Measurements from ENCODE around the gene UBE2O.

The UBE2O gene

GRCh38 chr17:76452660-76453430, at the start of gene UBE2O:
TSS of gene UBE2O (minus strand) at chr17:76453152. CDS start at chr17:76453141, 11 bp downstream.
- H3K9me3 Mint-ChIP-seq: no peaks in the 10 kb centered on the region
- H3K4me1 Mint-ChIP-seq: peaks cover 43% of the 10 kb centered on the region
- DNase-seq (ENCODE audit: low spot score in 2 of 2) (peak; percentile 96), ATAC-seq (peak; percentile 97)
- H3K27ac Mint-ChIP-seq: peak within 1 kb of the TSS; percentile 80
- H3K36me3 Mint-ChIP-seq: no peaks in the 10 kb centered on the region
- peak within 1 kb of the TSS; percentile 81 for H3K4me3 Mint-ChIP-seq

GRCh38 chr17:76501827-76502307, 48.9 kb upstream of the UBE2O start:
- H3K4me3 Mint-ChIP-seq: peak overlapping the region; percentile 91
- peak overlapping the region; percentile 97 for H3K27ac Mint-ChIP-seq
- no peak for DNase-seq (ENCODE audit: low spot score in 2 of 2)
- no peak for ATAC-seq
- no peaks in the 10 kb centered on the region for H3K9me3 Mint-ChIP-seq
- peaks cover 60% of the 10 kb centered on the region for H3K4me1 Mint-ChIP-seq
- H3K36me3 Mint-ChIP-seq: peaks cover 28% of the 10 kb centered on the region

GRCh38 chr17:76501018-76501826, 48.3 kb upstream of the UBE2O start, which contains the start of gene RHBDF2:
TSS of gene RHBDF2 (minus strand) at chr17:76501423. CDS start at chr17:76481524, 19,899 bp downstream.
- H3K4me3 Mint-ChIP-seq: peak within 1 kb of the TSS; percentile 91
- no peaks in the 10 kb centered on the region for H3K9me3 Mint-ChIP-seq
- H3K36me3 Mint-ChIP-seq: peaks cover 31% of the 10 kb centered on the region
- peak; percentile 99 for DNase-seq (ENCODE audit: low spot score in 2 of 2)
- peak; percentile 83 for ATAC-seq
- H3K4me1 Mint-ChIP-seq: peaks cover 61% of the 10 kb centered on the region
- peak within 1 kb of the TSS; percentile 97 for H3K27ac Mint-ChIP-seq

GRCh38 chr17:76500747-76501017, 47.7 kb upstream of the UBE2O start:
- no peaks in the 10 kb centered on the region for H3K9me3 Mint-ChIP-seq
- ATAC-seq: peak; percentile 37
- H3K4me3 Mint-ChIP-seq: peak overlapping the region; percentile 91
- peak overlapping the region; percentile 97 for H3K27ac Mint-ChIP-seq
- peaks cover 31% of the 10 kb centered on the region for H3K36me3 Mint-ChIP-seq
- DNase-seq (ENCODE audit: low spot score in 2 of 2): no peak
- H3K4me1 Mint-ChIP-seq: peaks cover 66% of the 10 kb centered on the region

- Mint-ChIP-seq H3K4me3 (peak overlapping the region; percentile 91), H3K4me1 (peaks cover 71% of the 10 kb centered on the region)
These were observed 47.3 kb upstream of the UBE2O start for GRCh38 chr17:76500074-76500746.

GRCh38 chr17:76499267-76499667, 46.3 kb upstream of the UBE2O start:
- DNase-seq (ENCODE audit: low spot score in 2 of 2) (no peak), ATAC-seq (no peak)
- peaks cover 75% of the 10 kb centered on the region for H3K4me1 Mint-ChIP-seq
- H3K27ac Mint-ChIP-seq: peak overlapping the region; percentile 85
- H3K36me3 Mint-ChIP-seq: peaks cover 31% of the 10 kb centered on the region
- H3K9me3 Mint-ChIP-seq: no peaks in the 10 kb centered on the region
- H3K4me3 Mint-ChIP-seq: peak overlapping the region; percentile 91

More at GRCh38 chr17:76500074-76500746, 47.3 kb upstream of the UBE2O start:
- no peak for ATAC-seq
- H3K27ac Mint-ChIP-seq: peak overlapping the region; percentile 97
- no peaks in the 10 kb centered on the region for H3K9me3 Mint-ChIP-seq
- no peak for DNase-seq (ENCODE audit: low spot score in 2 of 2)
- peaks cover 31% of the 10 kb centered on the region for H3K36me3 Mint-ChIP-seq

GRCh38 chr17:76498876-76499251, 45.9 kb upstream of the UBE2O start:
- no peak for ATAC-seq

GRCh38 chr17:76497979-76498875, 45.3 kb upstream of the UBE2O start:
- ATAC-seq (no peak), DNase-seq (ENCODE audit: low spot score in 2 of 2) (no peak)
- Mint-ChIP-seq H3K27ac (peak overlapping the region; percentile 85), H3K36me3 (peaks cover 37% of the 10 kb centered on the region), H3K4me1 (peaks cover 85% of the 10 kb centered on the region), H3K9me3 (no peaks in the 10 kb centered on the region), H3K4me3 (peak overlapping the region; percentile 91)

More at GRCh38 chr17:76498876-76499251, 45.9 kb upstream of the UBE2O start:
- DNase-seq (ENCODE audit: low spot score in 2 of 2): no peak
- no peaks in the 10 kb centered on the region for H3K9me3 Mint-ChIP-seq
- H3K4me1 Mint-ChIP-seq: peaks cover 78% of the 10 kb centered on the region
- H3K27ac Mint-ChIP-seq: peak overlapping the region; percentile 85
- peaks cover 31% of the 10 kb centered on the region for H3K36me3 Mint-ChIP-seq
- peak overlapping the region; percentile 91 for H3K4me3 Mint-ChIP-seq

- H3K36me3 Mint-ChIP-seq: peaks cover 43% of the 10 kb centered on the region
- no peak for DNase-seq (ENCODE audit: low spot score in 2 of 2)
- peaks cover 88% of the 10 kb centered on the region for H3K4me1 Mint-ChIP-seq
- ATAC-seq: no peak
- H3K4me3 Mint-ChIP-seq: peak overlapping the region; percentile 91
- H3K27ac Mint-ChIP-seq: peak overlapping the region; percentile 85
- no peaks in the 10 kb centered on the region for H3K9me3 Mint-ChIP-seq
These were observed 44.7 kb upstream of the UBE2O start for GRCh38 chr17:76497699-76497978.

- Mint-ChIP-seq H3K9me3 (no peaks in the 10 kb centered on the region), H3K36me3 (peaks cover 43% of the 10 kb centered on the region), H3K4me3 (peak overlapping the region; percentile 91), H3K27ac (peak overlapping the region; percentile 85), H3K4me1 (peaks cover 88% of the 10 kb centered on the region)
- ATAC-seq: peak; percentile 19
- DNase-seq (ENCODE audit: low spot score in 2 of 2): no peak
These were observed 43.5 kb upstream of the UBE2O start for GRCh38 chr17:76496464-76496863.

GRCh38 chr17:76495663-76496400, 42.9 kb upstream of the UBE2O start:
- H3K36me3 Mint-ChIP-seq: peaks cover 42% of the 10 kb centered on the region
- no peaks in the 10 kb centered on the region for H3K9me3 Mint-ChIP-seq
- peak overlapping the region; percentile 85 for H3K27ac Mint-ChIP-seq
- ATAC-seq: no peak
- peaks cover 92% of the 10 kb centered on the region for H3K4me1 Mint-ChIP-seq
- peak overlapping the region; percentile 91 for H3K4me3 Mint-ChIP-seq
- DNase-seq (ENCODE audit: low spot score in 2 of 2): no peak

GRCh38 chr17:76493505-76494167, 40.7 kb upstream of the UBE2O start:
- peak overlapping the region; percentile 91 for H3K4me3 Mint-ChIP-seq
- peak in 1 of 2 donors; percentile 67 for DNase-seq (ENCODE audit: low spot score in 2 of 2)
- no peaks in the 10 kb centered on the region for H3K9me3 Mint-ChIP-seq
- peaks cover 36% of the 10 kb centered on the region for H3K36me3 Mint-ChIP-seq
- peak overlapping the region; percentile 98 for H3K27ac Mint-ChIP-seq
- H3K4me1 Mint-ChIP-seq: peaks cover 86% of the 10 kb centered on the region
- ATAC-seq: peak; percentile 43

GRCh38 chr17:76492989-76493501, 40.1 kb upstream of the UBE2O start:
- H3K9me3 Mint-ChIP-seq: no peaks in the 10 kb centered on the region
- peak overlapping the region; percentile 91 for H3K4me3 Mint-ChIP-seq
- peak overlapping the region; percentile 98 for H3K27ac Mint-ChIP-seq
- H3K4me1 Mint-ChIP-seq: peaks cover 81% of the 10 kb centered on the region
- peak; percentile 83 for ATAC-seq
- peaks cover 31% of the 10 kb centered on the region for H3K36me3 Mint-ChIP-seq
- peak; percentile 44 to 80 for DNase-seq (ENCODE audit: low spot score in 2 of 2)
